ENCODE results near the gene PODNL1. TPM values are rescaled to one million over a fixed set of nuclear protein-coding genes. Genes with fewer than 3 reads are reported as not detected.
"Not testable (repeated sequence)": the region's sequence is repeated elsewhere in the genome, so short reads cannot be mapped to it uniquely, and the experiment has no call there.

The PODNL1 gene
- total RNA-seq, 2 experiments from 2014 or later = 0.35 to 0.48 TPM

- no peak for DNase-seq
- ChIA-PET POLR2A (no interaction called here), CTCF (no interaction called here)
- Mint-ChIP-seq H3K36me3 (ENCODE audit: low read depth) (peaks cover 14% of the 10 kb centered on the region), H3K4me3 (no peak overlapping the region), H3K27me3 (no peaks in the 10 kb centered on the region), H3K4me1 (peaks cover 1% of the 10 kb centered on the region), H3K9me3 (no peaks in the 10 kb centered on the region), H3K27ac (no peak overlapping the region)
Observed at GRCh38 chr19:13968999-13969398, 30.8 kb upstream of the PODNL1 start.

GRCh38 chr19:13968383-13968935, 30.2 kb upstream of the PODNL1 start:
- Mint-ChIP-seq H3K27me3 (no peaks in the 10 kb centered on the region), H3K36me3 (ENCODE audit: low read depth) (peaks cover 12% of the 10 kb centered on the region), H3K4me3 (no peak overlapping the region), H3K9me3 (no peaks in the 10 kb centered on the region), H3K4me1 (no peaks in the 10 kb centered on the region), H3K27ac (no peak overlapping the region)
- ChIA-PET CTCF (no interaction called here), POLR2A (no interaction called here)
- no peak for DNase-seq

- H3K4me3 Mint-ChIP-seq, H3K9me3 Mint-ChIP-seq, H3K27ac Mint-ChIP-seq, H3K27me3 Mint-ChIP-seq, POLR2A ChIA-PET, H3K4me1 Mint-ChIP-seq, DNase-seq, CTCF ChIA-PET: not testable (repeated sequence)
- H3K36me3 Mint-ChIP-seq (ENCODE audit: low read depth) = peaks cover 12% of the 10 kb centered on the region
Observed at GRCh38 chr19:13967206-13967605, 29.0 kb upstream of the PODNL1 start.

- H3K4me3 Mint-ChIP-seq = no peak overlapping the region
- POLR2A ChIA-PET = no interaction called here
- DNase-seq = no peak
- H3K4me1 Mint-ChIP-seq = no peaks in the 10 kb centered on the region
- CTCF ChIA-PET = no interaction called here
- H3K9me3 Mint-ChIP-seq = no peaks in the 10 kb centered on the region
- no peak overlapping the region for H3K27ac Mint-ChIP-seq
- no peaks in the 10 kb centered on the region for H3K27me3 Mint-ChIP-seq
- peaks cover 13% of the 10 kb centered on the region for H3K36me3 Mint-ChIP-seq (ENCODE audit: low read depth)
Observed at GRCh38 chr19:13966684-13967128, 28.5 kb upstream of the PODNL1 start.

GRCh38 chr19:13965926-13966683, 27.9 kb upstream of the PODNL1 start:
- H3K27me3 Mint-ChIP-seq = no peaks in the 10 kb centered on the region
- peaks cover 18% of the 10 kb centered on the region for H3K36me3 Mint-ChIP-seq (ENCODE audit: low read depth)
- H3K27ac Mint-ChIP-seq = no peak overlapping the region
- no peaks in the 10 kb centered on the region for H3K9me3 Mint-ChIP-seq
- POLR2A ChIA-PET = no interaction called here
- no peaks in the 10 kb centered on the region for H3K4me1 Mint-ChIP-seq
- no peak for DNase-seq
- no peak overlapping the region for H3K4me3 Mint-ChIP-seq
- CTCF ChIA-PET = no interaction called here

GRCh38 chr19:13965377-13965896, 27.2 kb upstream of the PODNL1 start:
- DNase-seq = no peak
- Mint-ChIP-seq H3K36me3 (ENCODE audit: low read depth) (peaks cover 23% of the 10 kb centered on the region), H3K9me3 (no peaks in the 10 kb centered on the region), H3K27ac (no peak overlapping the region), H3K27me3 (no peaks in the 10 kb centered on the region), H3K4me3 (no peak overlapping the region), H3K4me1 (no peaks in the 10 kb centered on the region)
- POLR2A ChIA-PET = no interaction called here
- CTCF ChIA-PET = no interaction called here

GRCh38 chr19:13964776-13965175, 26.6 kb upstream of the PODNL1 start:
- peak overlapping the region; percentile 47 for H3K27ac Mint-ChIP-seq

GRCh38 chr19:13963603-13964105, 25.4 kb upstream of the PODNL1 start:
- ChIA-PET POLR2A (interaction anchor here (2.6 kb wide), 1 partner anchor 11 kb away, joined by 11 read pairs; the partner anchor contains the start of gene DCAF15), CTCF (no interaction called here)
- DNase-seq = no peak
- Mint-ChIP-seq H3K27ac (no peak overlapping the region), H3K4me1 (no peaks in the 10 kb centered on the region), H3K36me3 (ENCODE audit: low read depth) (peaks cover 27% of the 10 kb centered on the region), H3K27me3 (no peaks in the 10 kb centered on the region), H3K4me3 (no peak overlapping the region), H3K9me3 (no peaks in the 10 kb centered on the region)

More at GRCh38 chr19:13964776-13965175, 26.6 kb upstream of the PODNL1 start:
- Mint-ChIP-seq H3K36me3 (ENCODE audit: low read depth) (peaks cover 24% of the 10 kb centered on the region), H3K4me1 (no peaks in the 10 kb centered on the region), H3K27me3 (no peaks in the 10 kb centered on the region), H3K9me3 (no peaks in the 10 kb centered on the region), H3K4me3 (no peak overlapping the region)
- ChIA-PET POLR2A (no interaction called here), CTCF (no interaction called here)
- DNase-seq = no peak

- no peak overlapping the region for H3K27ac Mint-ChIP-seq
- H3K36me3 Mint-ChIP-seq (ENCODE audit: low read depth) = peaks cover 33% of the 10 kb centered on the region
- no peak for DNase-seq
- no peaks in the 10 kb centered on the region for H3K4me1 Mint-ChIP-seq
- no peak overlapping the region for H3K4me3 Mint-ChIP-seq
- POLR2A ChIA-PET = interaction anchor here (1.3 to 2.6 kb wide), 2 partner anchors 10 to 85 kb away, joined by 3 to 11 read pairs; partner anchors contain the start of gene DCAF15
- H3K27me3 Mint-ChIP-seq = no peaks in the 10 kb centered on the region
- H3K9me3 Mint-ChIP-seq = no peaks in the 10 kb centered on the region
- CTCF ChIA-PET = no interaction called here
Observed at GRCh38 chr19:13962699-13963602, 24.7 kb upstream of the PODNL1 start.

GRCh38 chr19:13961826-13962698, 23.8 kb upstream of the PODNL1 start:
- ChIA-PET POLR2A (interaction anchor here (1.3 to 2.6 kb wide), 2 partner anchors 9 to 86 kb away, joined by 3 to 11 read pairs; partner anchors contain the start of gene DCAF15), CTCF (no interaction called here)
- Mint-ChIP-seq H3K27ac (no peak overlapping the region), H3K4me3 (no peak overlapping the region), H3K9me3 (no peaks in the 10 kb centered on the region), H3K36me3 (ENCODE audit: low read depth) (peaks cover 34% of the 10 kb centered on the region), H3K27me3 (no peaks in the 10 kb centered on the region), H3K4me1 (no peaks in the 10 kb centered on the region)
- no peak for DNase-seq

GRCh38 chr19:13960863-13961784, 22.9 kb upstream of the PODNL1 start:
- H3K4me1 Mint-ChIP-seq = no peaks in the 10 kb centered on the region
- no peak overlapping the region for H3K27ac Mint-ChIP-seq
- H3K36me3 Mint-ChIP-seq (ENCODE audit: low read depth) = peaks cover 43% of the 10 kb centered on the region
- ChIA-PET POLR2A (interaction anchor here (0.7 to 2.6 kb wide), 4 partner anchors 9 to 87 kb away, joined by 3 to 11 read pairs (median 3); partner anchors contain the start of gene DCAF15), CTCF (interaction anchor here (0.6 kb wide), 1 partner anchor 107 kb away, joined by 5 read pairs; no protein-coding TSS in a partner anchor)
- H3K4me3 Mint-ChIP-seq = no peak overlapping the region
- no peak for DNase-seq
- no peaks in the 10 kb centered on the region for H3K27me3 Mint-ChIP-seq
- H3K9me3 Mint-ChIP-seq = no peaks in the 10 kb centered on the region
